NCI-H82 (cell line): Measurements from ENCODE around the gene SMIM14.
"Not testable (repeated sequence)": the region's sequence is repeated elsewhere in the genome, so short reads cannot be mapped to it uniquely, and the experiment has no call there.

Experiments
- DNase-seq: peaks from one replicate; lab custom pipeline; 2025; lab: John Stamatoyannopoulos, UW

SMIM14 gene

DNA sequence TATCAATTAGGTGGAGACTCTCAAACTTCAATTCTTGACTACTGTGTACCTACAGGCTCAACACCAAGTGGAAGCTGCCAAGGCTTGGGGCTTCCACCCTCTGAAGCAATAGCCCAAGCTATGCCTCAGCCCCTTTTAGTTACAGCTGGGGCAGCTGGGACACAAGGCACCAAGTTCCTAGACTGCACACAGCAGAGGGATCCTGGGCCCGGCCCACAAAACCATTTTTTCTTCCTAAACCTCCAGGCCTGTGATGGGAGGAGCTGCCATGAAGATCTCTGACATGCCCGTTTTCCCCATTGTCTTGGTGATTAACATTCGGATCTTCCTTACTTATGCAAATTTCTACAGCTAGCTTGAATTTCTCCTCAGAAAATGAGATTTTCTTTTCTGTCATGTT is 108.0 kb downstream of the SMIM14 start:
- no peak for DNase-seq

DNA sequence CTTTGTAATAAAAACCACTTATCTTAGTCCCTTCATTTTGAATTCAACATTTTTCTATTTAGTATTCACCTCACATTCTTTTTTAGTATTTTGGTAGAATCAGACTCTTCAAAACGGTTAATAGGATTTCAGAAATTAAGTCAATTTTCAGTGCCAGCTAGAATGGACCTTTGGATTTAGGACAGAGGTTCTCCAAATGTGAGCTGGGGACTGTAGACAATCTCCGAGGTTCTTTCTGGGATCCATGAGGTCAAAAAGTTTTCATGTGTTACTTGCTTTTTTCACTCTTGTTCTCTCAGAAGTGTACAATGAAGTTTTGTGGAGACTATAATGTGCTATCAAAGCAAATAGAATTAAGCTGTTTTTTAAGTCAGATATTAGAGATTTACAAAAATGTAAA is 109.1 kb downstream of the SMIM14 start:
- DNase-seq: no peak

DNA sequence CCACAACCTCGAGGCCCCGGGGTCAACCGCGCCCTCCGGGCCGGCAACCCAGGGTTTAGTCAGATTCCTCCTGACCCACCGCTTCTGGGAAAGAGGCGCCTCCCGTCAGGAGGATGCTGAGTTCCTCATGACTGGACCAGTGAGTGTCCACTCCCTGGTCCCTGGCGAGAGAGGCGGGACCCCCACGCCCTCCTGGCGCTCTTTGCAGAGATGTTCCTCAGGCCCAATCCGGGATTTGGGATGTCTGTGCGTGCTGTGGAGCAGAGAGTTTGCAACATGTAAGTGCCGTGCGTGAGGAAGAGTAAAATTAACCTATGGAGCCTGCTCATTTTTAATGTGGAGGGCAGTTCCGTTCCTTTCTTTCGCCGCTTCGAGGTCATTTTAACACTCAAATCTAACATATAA is 110.6 kb downstream of the SMIM14 start:
- DNase-seq: peak; percentile 69

DNA sequence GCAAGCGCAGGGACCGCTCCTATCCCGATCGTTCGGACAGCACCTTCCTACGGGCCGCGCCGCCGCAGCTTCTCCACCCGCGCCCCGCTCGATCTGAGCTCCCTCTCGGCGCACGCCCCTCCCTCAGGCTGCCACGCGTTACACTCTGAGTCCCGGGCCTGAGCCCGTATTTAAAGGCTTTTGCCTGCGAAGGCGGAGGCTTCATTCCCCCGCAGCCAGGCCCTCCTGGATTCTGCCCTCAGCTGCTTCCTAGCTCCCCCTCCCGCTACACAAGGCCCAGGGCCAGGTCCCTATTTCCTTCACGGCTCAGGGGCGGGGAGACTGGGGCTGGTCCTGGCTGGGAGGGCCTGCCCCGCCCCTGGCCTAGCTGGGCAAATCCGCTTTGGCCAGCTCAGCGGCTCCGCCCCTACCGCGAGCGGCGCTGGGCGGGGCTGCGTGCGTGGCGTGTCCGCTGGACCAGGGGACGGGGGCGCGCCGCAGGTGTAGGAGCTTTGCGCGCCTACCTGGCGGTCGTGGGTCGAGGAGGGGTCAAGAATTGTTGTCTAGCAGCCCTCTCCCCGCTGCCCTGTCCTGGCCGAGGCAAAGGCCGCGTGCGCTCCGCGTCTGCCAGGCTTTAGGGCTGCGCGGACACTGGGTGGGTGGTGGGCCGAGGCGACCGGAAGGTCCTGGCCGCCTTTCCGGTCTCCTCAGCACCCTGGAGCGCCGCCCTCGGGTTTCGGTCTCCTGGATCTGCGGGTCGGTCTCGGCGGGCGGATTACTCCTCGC is 111.2 kb downstream of the SMIM14 start, which contains the start of gene UGDH:
TSS of gene UGDH (minus strand) at position 144 of the 765 bp plus-strand sequence. CDS start 5,927 bp downstream, outside the sequence.
- peak; percentile 99 for DNase-seq

DNA sequence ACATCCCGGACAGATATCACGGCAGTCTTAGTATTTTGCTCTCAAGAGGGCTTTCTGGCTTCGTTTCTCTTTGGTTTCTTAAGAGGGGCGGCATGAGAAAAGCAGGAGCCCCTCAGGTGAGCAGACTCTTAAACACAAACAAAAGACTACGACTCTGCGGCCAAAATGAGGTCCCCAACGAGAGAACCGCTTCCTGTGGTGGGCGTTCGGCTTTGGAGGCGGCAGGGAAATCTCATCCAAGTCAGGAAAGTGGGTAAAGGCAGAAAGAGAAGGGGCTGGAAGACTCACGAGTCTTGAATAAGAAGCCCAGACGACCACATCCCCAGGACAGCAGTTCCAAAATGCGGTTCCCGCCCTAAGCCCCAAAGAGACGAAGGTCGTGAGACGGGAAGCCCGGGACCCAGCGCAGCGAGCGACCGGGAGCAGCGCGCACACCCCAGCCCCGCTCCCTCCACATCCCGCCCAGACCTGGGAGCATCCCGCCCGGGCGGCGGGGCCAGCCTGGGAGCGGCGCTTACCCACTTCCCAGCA is 111.8 kb downstream of the SMIM14 start:
- DNase-seq: no peak

DNA sequence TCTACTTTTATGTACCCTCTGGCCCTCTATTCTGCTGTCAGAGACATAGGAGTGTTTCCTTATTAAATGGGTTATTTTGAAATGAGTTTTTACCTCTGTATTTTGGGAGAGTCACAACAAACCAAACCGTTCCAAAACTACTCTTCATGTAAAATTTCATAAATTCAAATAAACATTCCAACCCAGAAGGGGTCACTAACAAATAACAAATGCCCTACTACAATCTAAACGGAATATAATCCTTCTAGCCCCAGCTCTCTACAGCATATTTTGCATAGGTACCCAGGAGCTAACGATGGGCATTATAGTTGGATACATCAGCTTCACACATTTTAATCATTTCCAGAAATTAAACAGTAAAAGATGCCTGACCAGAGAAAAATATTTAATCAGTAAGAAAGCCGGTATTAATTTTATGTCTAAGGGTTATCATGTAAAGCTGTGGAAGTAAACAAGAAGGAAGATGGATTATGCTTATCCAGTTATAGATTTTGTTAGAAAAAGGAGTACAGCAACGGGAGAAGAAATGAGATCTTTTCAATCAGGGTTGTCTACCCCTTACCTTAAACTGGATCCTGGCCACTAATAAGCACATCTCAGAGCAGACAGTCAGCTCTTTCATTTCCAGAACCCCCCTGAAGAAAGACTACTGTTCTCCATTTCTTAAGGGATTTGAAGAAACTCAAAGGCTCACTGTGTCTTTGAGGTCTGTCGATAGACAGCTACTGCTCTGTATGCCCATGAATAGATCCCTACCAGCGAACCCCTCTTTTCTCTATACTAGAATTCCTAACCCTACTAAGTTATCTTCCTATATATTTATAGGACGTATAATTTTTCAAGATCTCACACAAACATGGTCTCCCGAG is 112.6 kb downstream of the SMIM14 start:
- peak; percentile 16 for DNase-seq

DNA sequence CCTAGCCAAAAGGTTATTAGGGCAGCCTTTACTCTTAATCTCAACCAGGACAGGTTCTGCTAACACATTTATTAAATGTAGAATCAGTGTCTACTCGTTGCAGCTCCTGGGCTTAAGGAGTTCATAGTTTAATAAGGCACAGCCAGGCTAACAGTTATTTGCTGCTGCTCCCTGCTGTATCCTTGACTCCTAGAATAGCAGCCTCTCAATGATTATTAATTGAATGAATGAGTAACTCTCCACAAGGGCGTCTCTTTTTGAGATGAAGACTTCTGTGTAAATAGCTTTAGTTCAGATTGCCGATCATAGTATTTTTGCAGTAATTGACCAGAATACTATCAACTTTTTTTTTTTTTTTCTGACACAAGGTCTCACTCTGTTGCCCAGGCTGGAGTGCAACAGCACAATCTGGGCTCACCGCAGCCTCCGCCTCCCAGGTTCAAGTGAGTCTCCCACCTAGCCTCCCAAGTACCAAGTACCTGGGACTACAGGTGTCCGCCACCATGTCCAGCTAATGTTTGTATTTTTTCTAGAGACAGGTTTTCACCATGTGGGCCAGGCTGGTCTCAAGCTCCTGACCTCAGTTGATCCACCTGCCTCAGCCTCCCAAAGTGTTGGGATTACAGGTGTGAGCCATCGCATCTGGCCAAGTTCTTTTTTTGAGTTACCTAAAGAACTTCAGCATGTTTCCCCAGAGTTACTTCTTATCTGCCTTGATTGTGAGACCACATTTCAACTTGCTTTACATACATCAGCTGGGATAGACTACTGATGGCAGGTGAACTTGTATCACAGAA is 114.3 kb downstream of the SMIM14 start:
- DNase-seq: no peak

DNA sequence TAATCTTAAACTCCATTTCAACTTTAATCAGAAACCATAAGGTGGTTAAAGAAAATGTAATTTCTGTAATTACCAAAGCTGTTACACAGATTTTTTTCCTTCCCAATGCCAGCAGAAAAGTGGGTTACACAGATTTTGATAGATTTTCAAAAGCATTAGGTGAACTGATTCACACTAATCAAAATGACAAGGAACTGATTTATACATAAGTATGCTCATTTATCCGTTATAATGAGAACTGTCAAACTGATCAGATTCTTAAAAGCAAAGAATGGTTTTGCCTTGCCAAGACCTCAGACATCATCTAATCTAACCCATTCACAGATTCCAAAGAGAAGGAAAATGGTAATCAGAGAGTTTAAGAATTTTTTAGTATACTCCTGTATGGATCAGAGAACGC is 116.6 kb downstream of the SMIM14 start:
- no peak for DNase-seq

DNA sequence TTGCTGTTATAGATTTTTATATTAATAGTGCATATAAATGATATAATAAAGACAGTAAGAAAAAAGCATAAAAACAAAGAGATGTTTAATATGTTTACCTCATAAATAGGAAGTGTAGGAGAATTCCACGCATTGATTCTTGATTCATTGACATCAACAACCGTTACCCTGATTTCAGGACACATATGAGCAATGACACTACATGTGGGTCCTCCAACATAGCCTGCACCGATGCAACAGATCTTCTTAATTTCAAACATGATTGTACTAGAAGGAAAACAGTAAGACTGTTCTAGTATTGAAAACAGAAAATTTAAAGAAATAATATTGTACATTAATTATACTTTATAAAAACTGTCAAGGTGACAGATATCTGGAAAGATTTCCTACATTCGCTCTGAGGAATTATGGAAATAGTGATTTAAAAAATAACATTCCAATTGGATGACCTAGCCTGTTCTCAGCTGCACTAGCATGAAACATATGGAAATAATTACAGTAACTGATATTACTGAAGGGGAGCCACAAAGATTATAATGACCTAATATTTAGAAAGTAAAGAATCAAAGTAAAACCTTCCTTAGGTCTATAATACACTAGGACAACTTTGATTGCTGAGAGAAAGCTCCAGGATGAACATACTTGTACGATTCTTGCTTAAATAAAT is 117.3 kb downstream of the SMIM14 start:
- DNase-seq: no peak

DNA sequence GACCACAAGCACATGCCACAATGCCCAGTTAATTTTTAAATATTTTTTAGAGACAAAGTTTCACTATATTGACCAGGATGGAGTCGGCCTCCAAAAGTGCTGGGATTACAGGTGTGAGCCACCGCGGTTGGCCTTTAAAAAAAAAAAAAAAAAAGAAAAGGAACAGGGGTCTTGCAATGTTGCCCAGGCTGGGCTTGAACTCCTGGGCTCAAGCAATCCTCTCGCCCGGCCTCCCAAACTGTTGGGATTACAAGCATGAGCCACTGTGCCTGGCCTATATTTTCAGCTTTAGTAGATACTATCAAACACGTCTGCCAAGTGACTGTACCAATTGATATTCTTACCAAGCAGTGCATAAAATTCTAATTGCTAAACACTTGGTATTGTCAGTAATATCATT is 120.2 kb downstream of the SMIM14 start:
- no peak for DNase-seq

DNA sequence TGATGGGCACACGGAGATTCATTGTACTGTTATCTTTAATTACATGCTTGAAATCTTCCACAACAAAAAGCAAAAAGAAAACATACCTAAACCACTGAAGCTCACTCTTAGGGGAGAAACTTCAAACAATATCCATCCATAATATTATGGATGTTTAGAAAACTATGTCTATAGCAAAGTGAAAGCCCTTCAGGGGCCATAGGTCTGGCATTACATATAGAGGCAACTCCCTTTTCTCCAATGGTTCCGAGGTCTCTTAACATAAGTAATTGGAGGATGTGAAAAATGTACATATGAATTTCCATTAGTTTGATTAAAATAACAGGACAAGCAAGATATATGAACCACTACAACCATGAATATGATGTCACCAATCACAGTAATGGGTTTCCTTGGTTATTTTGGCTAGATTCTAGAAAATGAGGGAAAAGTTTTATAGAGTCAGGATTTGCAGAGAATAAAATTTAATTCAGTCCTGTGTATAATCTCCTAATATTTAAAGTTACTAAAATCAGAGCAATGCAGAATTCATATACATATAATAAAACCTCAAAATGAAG is 122.2 kb downstream of the SMIM14 start:
- DNase-seq: no peak

DNA sequence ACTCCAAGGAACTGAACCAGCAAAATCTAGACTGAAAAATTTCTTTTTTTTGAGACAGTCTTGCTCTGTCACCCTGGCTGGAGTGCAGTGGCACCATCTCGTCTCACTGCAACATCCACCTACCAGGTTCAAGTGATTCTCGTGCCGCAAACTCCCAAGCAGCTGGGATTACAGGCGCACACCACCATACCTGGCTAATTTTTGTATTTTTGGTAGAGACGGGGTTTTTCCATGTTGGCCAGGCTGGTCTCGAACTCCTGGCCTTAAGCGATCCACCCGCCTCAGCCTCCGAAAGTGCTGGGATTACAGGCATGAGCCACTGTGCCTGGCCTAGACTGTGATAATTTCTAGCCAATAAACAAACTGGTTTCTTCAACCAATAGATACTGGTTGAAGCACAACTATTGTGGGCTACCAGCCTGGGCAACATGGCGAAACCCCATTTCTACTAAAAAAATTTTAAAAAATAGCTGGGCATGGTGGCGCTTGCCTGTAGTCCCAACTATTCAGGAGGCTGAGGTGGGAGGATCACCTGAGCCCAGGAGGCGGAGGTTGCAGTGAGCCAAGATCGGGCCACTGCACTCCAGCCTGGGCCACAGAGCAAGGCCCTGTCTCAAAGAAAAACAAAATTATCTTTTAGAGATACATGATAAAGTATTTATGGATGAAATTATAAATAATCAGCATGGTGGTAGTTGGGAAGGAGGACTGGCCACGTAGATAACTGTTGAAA is 122.8 kb downstream of the SMIM14 start:
- DNase-seq: not testable (repeated sequence)

DNA sequence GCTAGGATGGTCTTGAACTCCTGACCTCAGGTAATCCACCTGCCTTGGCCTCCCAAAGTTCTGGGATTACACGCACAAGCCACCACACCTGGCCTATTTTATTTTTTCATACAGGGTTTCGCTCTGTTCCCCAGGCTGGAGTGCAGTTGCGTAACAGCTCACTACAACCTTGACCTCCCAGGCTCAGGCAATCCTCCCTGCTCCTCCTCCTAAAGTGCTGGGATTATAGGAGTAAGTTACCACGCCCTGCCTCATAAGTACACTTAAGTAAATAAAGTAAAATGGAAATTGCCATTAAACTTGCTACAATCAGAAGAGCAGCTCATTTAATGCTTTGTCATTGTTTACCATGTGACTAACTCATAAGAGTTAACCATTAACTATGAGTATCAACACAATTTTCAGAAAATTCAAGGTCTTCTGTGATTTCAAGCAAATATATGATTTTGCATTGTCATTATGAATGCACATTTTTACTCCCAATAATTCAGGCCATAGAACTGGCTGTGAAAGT is 123.7 kb downstream of the SMIM14 start:
- peak; percentile 6 for DNase-seq

DNA sequence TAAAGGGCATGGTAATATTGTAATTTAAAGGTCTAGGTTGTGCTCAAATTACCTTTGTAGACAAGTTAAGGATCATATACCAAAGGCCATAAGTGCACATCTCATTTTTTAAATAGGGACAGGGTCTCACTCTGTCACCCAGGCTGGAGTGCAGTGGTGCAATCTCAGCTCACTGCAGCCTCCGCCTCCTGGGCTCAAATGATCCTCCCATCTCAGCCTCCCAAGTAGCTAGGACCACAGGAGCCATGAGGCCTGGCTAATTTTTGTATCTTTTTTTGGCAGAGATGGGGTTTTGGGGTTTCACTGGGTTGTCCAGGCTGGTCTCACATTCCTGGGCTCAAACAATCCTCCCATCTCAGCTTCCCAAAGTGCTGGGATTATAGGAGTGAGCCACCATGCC is 124.4 kb downstream of the SMIM14 start:
- DNase-seq: not testable (repeated sequence)

DNA sequence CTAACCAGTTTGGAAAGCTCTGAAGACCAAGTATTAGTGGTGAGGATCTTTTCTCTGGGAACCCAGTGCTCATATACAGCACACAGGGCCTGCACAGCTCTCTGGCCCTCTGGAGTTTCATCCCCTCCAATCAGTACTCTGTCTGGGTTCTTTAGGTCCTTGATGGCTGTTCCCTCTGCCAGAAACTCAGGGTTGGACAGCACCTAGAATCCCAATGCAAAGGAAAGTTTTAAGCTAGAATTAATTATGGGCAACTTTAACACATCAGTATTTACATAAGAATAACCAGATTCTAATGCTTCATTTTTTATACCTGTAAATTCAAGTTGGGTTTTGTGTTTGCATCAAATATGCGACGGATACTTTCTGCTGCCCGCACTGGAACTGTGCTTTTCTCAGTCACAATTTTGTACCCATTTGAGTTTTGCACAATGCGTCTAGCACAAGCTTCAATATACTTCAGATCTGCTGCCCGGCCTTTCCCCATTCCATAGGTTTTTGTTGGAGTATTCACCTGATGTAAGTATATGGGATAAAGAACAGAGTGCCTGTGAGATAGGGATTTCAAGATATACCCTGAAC is 128.2 kb downstream of the SMIM14 start:
- DNase-seq: no peak

DNA sequence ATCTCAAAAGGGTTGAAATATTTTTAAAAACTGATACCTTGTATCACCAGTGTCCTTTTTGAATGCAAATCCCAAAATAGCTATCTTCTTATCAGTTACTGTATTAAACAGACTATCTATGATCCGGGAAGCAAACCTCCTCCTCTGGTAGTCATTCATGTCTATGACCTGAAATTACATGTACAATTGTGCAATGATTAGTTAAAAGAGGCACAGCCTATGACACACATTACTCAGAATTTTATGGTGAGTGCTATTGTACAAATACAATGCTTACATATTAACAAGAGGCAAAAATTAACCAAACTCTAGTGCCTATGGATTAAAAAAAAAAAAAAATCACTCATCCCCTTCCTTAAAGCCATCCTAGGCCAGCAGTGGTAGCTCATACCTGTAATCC is 133.1 kb downstream of the SMIM14 start:
- DNase-seq: no peak

DNA sequence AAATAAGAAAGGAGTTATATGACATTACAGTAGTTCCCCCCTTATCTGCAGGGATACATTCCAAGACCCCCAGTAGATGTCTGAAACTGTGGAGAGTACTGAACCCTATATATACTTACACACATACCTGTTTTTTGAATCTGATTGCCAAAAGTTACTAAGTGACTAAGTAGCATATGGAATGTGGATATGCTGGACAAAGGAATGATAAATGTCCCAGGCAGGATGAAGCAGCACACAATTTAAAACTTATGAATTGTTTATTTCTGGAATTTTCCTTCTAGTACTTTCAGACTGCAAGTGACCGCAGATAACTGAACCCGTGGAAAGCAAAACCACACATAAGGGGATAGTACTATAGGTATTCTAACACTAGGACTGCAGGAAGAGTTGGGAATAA is 134.1 kb downstream of the SMIM14 start:
- no peak for DNase-seq

DNA sequence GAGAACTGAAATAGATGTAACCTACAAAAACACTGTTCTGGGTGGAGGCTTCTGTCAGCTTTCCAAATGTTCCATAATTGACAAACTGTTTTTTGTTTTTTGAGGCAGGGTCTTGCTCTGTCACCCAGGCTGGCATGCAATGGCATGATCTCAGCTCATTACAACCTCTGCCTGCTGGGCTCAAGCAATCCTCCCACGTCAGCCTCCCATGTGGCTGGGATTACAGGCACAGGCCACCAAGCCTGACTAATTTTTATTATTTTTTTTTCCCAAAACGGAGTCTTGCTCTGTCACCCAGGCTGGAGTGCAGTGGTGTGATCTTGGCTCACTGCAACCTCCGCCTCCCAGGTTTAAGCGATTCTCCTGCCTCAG is 136.0 kb downstream of the SMIM14 start:
- not testable (repeated sequence) for DNase-seq

DNA sequence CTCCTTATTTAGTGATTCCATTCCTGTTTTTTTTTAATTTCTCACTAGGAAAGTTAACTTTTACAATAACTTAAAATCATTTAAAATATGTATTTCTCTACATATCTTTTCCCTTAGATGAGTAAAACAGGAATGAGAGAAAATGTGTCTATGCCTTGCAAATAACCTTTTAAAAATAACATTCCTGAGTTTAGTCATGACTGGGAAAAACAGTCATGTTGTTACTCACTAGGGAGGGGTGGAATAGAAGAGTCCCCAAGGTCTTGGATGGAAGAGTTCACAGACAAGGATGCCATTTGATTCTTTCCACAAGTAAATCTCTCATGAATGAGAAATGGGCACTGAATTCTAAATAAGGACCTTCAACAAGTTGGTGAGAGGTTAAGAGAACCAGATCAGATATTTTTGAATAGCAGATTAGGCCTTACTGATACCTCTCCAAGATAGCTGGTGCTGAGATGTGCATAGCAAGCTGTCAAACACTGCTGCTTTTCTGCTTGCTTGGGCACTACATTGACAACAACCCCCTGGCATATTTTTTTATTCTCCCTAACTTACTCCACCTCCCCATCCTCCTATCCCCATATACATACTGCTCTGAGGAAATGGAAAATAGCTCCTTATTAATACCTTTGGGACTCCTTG is 136.5 kb downstream of the SMIM14 start:
- DNase-seq: no peak

DNA sequence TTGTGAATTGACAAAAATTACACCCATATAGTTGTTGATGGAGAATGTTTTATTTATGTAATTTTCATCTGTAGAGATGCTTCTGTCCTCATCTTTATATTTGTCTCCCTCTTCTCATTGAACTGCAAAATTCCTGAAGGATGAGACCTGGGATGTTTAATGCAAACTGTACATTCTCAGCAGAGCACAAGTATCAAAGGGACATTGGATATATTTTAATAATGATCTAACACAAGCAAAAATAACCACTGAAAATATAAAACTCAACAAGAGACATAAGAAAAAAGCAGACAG is 140.0 kb downstream of the SMIM14 start:
- DNase-seq: no peak
